DMS79 treated with DMSO at 0.1 percent for 48 hours (cell line): ENCODE measurements around the gene CHD5.

Experiments
- DNase-seq: peaks from one replicate; lab custom pipeline; 2025; lab: John Stamatoyannopoulos, UW

Gene CHD5

DNA sequence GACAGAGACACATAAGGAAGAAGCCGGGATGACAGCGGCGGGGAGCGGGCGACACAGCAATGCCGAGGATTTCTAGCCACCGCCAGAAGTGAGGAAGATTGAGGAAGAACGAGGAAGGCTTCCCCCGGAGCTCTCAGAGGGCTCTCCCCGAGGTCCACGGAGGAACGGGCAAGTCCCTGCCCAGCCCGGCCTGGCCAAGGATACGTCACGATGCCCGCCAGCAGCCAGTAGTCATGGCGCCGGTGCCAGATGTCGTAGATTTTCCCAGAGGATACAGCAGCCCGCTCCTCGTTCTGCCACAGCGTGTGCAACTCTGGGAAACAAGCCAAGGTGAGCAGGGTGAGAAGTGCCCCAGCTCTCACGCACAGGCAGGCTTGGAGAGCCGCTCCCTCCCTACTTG is 68.5 kb downstream of the CHD5 start:
- peak; percentile 99 for DNase-seq

DNA sequence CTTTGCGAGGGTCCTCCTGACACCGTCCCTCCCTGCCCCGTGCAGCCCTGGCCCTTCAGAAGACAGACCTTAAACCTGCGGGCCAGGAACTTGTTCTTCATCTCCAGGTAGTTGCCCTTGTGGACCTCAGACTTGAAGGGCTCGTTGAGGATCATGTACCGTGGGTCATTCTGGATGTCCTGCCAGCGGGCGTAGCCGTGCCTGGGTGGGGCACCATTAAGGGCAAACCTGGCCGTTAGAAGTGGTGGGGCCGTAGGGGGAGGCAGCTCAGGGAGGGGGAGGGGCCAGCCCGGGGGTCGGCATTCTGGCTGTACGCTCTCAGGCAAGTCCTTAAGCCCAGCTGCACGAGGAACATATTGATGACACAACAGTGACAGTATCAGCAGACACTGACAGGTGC is 69.8 kb downstream of the CHD5 start:
- peak; percentile 61 for DNase-seq

DNA sequence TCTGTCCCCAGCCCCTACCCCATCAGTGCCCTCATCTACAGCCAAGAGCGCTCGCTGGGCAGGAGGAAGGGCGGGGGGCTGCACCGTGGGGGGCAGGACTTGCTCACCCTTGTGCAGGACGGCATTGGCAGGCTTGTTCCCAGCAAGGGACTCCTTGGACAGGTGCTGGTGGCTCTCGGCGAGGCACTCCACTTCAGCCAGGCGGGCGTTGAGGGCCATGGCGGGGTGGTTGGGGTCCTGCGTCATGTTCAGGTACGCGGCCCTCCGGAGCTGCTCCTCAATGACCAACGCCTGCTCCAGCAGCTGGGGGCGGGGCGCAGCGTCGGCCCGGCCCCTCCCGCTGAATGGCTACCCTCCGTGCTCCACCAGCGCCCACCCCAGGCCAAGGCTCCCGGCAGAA is 70.4 kb downstream of the CHD5 start:
- peak; percentile 37 for DNase-seq

DNA sequence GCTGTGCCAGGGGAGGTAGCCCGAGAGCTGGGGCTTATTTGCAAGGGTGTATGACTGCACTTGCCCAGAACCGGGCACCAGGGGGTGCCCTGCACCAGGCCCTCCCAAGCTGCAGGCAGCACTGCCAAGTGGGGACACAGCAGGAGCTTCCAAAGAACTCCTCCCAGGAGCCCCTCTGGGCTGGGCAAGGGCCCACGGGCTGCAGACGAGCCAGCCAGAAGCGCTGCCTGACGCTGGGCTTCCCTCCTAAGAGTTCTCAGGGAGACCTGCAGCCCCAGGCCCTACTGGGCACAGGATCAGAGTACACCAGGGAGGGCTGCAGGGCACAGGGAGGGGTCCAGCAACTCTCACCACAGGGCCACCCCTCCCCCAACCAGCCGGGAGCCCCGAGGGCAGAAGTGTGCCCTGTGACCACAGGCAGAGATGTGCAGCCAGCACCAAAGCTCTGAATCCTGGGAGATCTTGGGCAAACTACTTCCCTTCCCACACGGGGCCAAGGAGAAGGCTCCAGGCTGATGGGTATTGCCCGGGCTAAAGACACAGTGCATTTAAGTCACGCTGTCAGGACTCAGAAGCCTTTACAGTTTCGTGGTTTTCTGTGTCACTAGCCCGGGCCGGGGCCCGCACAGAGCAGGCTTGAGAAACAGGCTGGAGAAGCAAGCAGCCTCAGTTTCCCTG is 71.0 kb downstream of the CHD5 start:
- peak; percentile 57 for DNase-seq

DNA sequence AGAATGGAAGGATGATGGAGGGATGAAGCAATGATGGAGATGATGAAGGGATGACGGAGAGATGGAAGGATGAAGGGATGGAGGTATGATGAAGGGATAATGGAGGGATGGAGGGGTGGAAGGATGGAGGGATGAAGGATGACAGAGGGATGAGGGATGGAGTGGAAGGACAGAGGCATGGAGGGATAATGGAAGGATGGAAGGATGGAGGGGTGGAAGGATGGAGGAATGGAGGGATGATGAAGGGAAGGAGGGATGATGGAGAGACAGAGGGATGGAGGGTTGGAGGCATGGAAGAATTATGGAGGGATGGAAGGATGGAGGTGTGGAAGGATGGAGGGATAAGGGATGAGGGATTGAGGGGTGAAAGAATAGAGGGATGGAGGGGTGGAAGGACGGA is 71.6 kb downstream of the CHD5 start:
- no peak for DNase-seq

DNA sequence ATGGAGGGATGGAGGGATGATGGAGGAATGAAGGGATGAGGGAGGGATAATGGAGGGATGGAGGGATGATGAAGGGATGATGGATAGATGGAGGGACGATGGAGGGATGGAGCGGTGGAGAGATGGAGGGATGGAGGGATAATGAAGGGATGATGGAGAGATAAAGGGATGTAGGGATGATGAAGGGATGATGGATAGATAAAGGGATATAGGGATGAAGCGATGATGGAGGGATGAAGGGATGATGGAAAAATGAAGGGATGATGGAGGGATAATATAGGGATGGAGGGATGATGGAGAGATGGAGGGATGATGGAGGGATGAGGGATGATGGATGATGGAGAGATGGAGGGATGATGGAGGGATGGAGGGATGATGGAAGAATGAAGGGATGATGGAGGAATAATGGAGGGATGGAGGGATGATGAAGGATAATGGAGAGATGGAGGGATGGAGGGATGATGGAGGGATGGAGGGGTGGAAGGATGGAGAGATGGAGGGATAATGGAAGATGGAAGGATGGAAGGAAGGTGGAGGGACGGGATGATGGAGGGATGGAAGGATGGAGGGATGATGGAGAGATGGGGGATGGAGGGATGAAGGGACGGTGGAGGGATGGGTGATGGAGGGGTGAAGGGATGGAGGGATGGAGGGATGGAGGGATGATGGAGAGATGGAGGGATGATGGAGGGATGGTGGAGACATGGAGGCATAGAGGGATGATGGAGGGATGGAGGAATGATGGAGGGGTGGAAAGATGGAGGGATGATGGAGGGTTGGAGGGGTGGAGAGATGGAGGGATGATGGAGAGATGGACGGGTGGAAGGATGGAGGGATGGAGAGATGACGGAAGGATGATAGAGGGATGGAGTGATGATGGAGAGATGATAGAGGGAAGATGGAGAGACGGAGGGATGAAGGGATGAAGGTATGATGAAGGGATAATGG is 72.4 kb downstream of the CHD5 start:
- DNase-seq = no peak

DNA sequence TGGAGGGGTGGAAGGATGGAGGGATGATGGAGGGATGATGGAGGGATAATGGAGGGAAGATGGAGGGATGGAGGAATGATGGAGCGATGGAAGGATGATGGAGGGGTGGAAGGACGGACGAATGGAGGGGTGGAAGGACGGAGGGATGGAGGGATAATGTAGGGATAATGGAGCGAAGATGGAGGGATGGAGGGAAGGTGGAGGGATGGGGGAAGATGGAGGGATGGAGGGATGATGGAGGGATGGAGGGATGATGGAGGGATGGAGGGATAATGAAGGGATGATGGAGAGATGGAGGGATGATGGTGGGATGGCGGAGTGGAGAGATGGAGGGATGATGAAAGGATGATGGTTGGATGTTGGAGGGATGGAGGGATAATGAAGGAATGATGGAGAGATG is 73.1 kb downstream of the CHD5 start:
- no peak for DNase-seq

DNA sequence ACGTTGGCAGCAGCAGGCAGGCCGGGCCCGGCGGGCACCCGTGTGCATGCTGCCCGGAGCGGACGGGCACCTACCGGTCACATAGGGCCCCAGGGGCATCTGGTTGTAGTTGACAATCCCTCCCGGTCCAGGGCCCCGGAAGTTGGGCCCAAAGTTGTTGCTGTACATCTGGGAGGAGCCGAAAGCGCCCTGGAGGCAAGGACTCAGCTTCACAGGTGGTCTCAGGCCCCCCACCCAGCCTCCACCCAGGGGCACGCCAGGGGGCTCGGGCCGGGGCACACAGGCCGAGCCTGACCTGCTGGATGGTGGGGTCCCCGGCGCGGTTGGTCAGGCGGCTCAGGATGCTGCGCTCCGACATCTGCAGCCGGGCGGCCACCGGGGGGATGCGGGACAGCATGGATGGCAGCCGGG is 73.8 kb downstream of the CHD5 start:
- no peak for DNase-seq

DNA sequence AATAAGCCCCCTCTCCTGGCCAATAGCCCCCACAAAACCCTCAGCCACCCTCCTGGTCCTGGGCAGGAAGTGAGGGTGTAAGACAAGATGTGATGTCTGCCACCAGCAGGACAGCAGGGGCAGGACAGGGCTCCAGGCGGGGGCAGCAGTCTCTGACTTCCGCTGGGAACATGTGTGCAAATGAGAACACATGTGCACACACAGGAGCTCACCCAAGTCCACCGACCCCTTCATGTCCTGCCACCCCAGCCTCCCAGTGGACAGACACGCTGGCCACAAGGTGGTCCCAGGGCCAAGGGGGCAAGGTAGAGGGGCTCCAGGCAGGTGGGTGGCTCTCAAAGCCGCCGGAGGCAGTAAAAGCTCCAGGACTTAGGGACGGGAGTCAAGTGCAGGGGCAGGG is 74.4 kb downstream of the CHD5 start:
- no peak for DNase-seq

DNA sequence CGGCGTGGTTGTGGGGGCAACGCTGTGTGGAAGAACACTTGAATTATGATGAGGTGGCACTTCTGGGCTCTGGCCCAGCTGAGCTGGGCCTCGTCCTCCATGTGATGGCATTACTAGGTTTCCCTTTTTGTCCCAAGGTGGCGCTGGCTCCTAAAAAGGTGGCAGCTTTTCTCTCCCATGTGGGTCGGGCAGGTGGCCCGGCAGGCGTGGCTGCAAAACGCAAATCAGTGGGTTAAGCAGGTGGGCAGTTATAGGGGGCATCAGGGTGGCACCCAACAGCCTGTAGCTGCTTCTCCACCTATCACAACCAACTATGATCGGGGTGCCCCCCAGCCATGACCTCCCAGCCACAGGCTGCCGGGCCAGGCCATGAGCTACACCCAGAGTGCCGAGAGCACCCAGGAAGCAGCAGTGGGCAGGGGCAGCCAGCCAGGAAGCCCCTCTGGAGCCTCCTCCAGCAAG is 74.9 kb downstream of the CHD5 start:
- no peak for DNase-seq

DNA sequence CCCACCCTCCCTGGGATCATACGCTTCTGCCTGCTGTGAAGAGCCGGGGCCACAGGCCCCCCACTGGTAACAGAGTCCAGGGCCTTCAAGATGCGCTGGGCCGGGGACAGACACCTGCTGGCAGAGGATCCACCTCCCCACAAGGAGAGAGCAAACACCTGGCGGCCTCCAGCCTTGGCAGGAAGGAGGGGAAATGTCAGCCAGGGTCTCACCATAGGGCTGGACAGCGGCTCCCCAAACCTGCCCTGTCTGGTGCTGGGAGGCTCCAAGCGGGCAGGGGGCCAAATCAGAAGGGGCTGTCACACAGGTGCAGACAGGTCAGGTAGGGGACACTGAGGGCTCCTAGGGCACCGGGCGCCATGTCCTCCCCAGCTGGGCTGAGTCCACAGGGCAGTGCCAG is 75.5 kb downstream of the CHD5 start:
- DNase-seq = peak; percentile 34

DNA sequence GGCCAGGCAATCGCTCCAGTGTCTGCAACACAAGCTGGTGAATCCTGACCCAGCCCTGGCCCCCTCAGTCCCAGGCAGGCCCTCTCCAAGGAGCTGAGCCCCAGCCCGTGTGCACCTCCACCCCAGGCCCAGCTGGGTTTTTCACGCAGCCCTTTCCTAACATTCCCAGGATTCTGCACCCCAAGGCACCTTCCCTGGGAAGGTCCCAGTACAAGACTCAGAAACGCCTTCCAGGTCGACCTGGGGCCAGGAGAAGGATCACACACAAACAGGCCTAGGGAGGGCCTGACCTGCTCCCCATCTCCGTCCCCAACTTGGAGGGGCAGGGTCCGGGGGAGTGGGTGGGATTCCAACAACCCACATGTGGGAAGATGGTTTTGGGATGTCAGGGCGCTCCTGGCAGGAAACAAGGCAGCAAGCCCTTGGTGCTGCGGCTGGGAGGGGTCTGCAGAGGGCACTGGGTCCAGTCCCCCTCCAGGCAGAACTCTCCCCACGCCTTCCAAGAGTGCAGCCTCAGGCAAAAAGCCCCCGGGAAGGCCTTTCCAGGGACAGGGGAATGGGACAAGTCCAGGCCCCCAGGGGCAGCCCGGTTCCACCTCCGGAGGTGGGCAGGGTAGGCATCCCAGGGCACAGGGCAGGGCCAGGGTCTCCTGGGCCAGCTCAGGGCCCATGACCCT is 76.1 kb downstream of the CHD5 start:
- no peak for DNase-seq

DNA sequence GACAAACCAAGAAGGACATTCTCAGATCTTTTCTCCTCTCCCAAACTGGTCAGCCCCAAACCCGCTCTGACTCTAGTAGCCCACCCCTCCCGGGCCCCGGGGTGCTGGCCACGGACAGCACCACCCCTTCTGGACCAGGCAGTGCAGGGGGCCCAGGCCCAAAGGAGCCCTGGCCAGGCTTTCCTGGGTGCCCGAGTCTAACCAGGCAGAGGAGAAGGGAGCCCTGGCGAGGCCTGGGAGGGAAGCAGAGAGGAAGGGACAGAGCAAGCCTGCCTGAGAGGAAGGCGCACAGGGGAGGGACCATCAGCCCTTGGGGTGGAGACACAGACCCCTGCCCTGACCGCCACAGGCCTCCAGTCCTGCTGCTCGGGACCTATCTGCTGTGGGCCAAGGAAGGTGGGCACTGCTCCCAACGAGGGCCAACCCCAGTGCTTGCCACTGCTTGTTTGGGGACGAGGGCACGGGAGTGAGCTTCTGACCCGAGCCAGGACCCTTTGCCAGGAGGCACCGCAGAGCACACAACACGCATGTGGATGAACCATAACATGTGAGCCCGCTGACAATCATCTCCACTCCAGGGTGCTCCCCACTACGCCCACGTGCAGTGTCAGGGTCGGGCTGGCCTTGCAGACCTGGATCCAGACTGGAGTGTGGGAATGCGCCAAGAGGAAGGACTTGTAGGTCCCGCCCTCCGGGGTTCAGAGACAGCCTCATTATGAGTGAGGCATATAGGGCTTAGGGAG is 76.8 kb downstream of the CHD5 start:
- no peak for DNase-seq

DNA sequence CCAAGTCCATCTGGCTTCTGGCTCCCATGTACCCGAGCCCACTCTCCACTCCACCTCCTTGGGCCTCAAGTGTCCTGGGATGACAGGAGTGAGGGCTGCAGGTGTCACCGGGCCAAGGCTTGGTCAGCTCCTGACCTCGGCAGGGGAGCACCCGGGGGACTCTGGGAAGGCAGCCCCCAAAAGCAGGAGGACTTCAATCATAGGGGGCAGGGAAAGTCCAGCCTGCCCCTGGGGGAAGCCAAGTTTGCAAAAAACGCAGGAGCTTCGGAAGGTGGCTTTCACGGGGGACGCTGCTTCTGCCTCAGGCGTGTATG is 77.6 kb downstream of the CHD5 start:
- no peak for DNase-seq

DNA sequence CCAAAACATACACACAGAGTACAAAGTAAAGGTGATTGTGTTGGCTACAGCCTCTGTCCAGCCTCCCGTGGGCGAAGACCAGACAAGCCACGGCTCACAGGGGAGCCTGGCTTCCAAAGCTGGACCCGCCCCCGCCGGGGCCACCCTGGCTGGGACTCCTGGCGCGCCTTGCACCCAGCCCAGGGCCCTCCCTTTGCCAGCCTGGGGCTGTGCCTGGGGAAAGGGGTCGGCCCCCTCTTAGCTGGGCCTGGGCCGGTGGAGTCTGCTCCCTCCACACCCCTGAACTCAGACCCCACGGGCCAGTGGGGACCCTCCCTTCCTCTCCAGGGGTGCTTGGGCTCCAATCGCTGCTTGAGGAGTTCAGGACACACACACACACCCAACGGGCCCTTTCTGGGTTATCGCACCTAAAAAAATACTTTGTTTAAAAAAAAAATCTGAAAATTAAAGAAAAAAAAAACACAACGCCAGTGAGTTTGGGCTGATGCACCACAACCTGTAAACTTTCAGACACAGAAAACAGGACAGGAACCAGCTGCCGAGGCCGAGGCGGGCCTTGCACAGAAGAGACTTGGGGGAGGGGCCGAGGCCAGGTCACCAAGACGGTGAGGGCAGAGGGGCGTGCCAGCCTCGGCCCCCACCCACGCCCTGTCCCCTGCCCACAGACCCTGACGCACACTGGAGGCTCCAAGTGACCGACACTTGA is 78.1 kb downstream of the CHD5 start:
- DNase-seq = no peak

DNA sequence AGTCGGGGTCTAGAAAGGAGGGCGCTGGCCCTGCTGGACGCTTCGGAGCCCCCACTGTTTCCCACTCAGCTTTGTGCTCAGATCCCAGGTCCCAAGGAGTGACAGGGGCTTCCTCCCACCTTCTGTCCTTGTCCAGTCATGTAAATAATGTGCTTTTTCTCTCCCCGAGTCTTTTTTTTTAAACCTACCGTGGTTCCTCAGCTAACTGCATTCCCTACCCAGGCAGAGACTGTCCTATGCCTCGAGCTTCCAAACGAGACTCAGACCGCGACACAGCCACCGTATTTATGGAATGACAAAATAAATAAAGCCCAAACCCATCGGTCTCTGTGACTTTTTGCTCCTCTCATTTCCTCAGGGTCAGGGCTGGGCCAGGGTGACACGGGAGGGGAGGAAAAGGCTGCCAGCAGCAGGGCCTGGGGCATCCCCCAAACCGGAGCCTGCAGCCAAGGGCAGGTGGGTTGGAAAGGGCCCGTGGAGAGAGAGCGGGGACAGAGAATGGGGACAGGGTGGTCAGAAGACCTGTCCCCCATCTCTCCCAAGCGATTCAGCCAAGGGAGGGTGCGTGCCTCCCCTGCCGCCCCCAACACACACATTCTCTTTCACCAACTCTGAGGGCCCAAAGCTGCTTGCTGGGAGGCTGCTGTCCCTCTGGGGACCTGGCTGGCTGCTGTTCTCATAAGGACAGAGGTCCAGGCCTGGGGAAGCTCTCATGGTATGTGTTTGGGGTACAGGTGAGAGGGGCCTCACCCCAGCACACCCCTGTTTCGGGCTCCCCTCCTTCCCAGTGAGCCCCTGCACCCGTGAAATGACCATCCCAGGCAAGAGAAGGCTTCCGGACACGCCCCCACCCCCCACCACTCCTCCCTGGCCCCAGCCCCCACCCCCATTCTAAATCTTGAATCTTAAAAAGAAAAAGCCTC is 79.0 kb downstream of the CHD5 start:
- DNase-seq = no peak

DNA sequence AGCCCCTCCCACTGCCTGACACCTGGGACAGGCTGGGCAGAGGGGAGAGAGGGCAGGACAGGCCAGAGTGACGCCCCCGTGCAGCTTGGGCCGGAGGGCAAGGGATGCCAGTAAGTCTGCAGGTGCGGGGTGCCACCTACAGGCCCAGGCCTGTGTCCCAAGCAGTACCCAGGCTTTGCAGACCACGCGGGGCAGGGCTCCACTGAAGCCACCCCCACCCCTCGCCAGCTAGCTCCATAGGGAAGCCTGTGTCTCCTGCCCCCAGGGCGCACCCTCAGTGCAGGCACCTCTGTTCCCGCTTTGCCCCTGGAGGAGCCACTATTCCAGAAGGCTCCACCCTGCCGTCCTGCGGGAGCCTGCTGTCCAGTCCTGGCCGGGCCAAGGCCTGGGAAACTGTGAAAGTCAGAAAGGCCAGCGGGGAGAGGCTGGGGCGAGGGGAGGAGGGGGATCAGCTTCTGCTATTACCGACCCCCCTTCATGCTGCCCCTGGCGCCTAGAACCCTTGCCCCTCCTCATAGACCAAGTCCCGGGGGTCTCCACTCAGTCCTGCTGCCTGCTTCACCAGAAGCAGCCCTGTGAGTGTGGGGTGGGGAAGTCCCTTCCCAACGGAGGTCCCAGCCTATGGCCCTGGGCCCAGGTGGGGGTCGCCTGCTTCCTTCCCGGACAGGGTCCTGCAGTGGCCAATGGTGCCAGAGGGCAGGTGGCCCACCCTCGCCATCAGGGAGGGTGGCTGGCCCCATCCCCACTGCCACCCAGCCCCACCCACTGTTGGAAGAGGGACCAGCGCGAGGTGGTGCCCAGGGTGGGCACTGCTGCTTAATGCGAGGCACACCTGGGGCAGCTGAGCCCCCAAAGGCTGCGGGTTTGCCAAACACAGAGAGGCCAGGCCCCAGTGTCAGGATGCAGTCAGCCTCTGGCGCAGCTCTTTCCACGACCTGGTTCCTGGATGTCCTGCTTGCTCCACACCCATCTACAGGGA is 80.0 kb downstream of the CHD5 start:
- no peak for DNase-seq

DNA sequence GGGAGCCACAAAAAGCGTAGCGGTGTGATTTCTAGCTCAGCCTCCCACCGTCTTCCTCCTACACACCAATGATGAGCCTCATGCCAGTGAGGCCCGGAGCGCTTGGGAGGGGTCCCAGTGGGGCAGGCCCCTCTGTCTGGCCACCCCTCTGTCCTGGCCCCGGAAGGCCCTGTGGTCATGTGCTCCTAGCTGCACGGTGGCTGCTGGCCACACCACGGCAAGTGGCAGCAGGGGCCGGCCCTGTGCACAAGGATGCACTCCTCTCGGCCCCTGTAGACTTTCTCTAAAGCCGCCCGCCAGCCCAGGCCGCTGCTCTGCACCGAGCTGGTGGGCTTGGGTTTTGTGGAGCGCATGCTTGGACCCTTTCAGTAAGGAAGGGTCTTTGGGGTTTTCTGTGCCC is 80.8 kb downstream of the CHD5 start:
- no peak for DNase-seq
